Spleen (tissue), 11 donors: ENCODE results near the gene SMIM11. TPM values are rescaled to one million over a fixed set of nuclear protein-coding genes. Genes with fewer than 3 reads are reported as not detected.

Experiments
- DNase-seq: peaks from one replicate; pipeline ENCODE4 v3.0.0-alpha.2; 2020
- H3K27ac ChIP-seq, 8 donors: fragments of 200-600 bp; sonication (generic) in 7 of 8; 1 replicate in 4 of 8; 2 replicates in 4 of 8; pipeline versions ENCODE4 v1.5.0 to v1.8.0; 2016 to 2021; ENCODE audit warnings: inconsistent platforms in 4 of 8, mild to moderate bottlenecking in 4 of 8, moderate library complexity in 1 of 8
- H3K27me3 ChIP-seq, 7 donors: fragments of 200-600 bp; sonication (generic) in 6 of 7; replicated peaks in 1 of 7; 1 replicate in 4 of 7; 2 replicates in 3 of 7; pipeline versions ENCODE4 v1.5.0 to v1.8.0; 2016 to 2021; ENCODE audit warnings: inconsistent platforms in 3 of 7, mild to moderate bottlenecking in 1 of 7
- H3K36me3 ChIP-seq, 6 donors: fragments of 200-600 bp; sonication (generic) in 5 of 6; 1 replicate in 4 of 6; 2 replicates in 2 of 6; pipeline versions ENCODE4 v1.5.0 to v1.8.0; 2016 to 2021; ENCODE audit warnings: inconsistent platforms in 2 of 6
- H3K4me1 ChIP-seq, 6 donors: fragments of 200-600 bp; sonication (generic) in 5 of 6; 1 replicate in 3 of 6; 2 replicates in 3 of 6; pipeline versions ENCODE4 v1.5.0 to v1.8.0; 2016 to 2021; ENCODE audit warnings: inconsistent platforms in 3 of 6
- H3K4me3 ChIP-seq, 8 donors: fragments of 200-600 bp; sonication (generic) in 7 of 8; 1 replicate in 4 of 8; 2 replicates in 4 of 8; pipeline versions ENCODE4 v1.5.0 to v1.8.0; 2016 to 2021; ENCODE audit warnings: inconsistent platforms in 4 of 8, mild to moderate bottlenecking in 4 of 8, moderate library complexity in 2 of 8
- H3K9me3 ChIP-seq, 8 donors: fragments of 200-600 bp; sonication (generic) in 7 of 8; 1 replicate in 4 of 8; 2 replicates in 4 of 8; pipeline versions ENCODE4 v1.5.0 to v1.8.0; 2016 to 2021; ENCODE audit warnings: inconsistent platforms in 4 of 8
- CTCF ChIP-seq, 11 experiments: fragments of 200-600 bp in 7 of 11; fragments of 450-650 bp in 4 of 11; sonication (generic) in 4 of 11; IDR thresholded peaks in 8 of 11; conservative IDR thresholded peaks in 3 of 11; 1 replicate in 7 of 11; 2 replicates in 4 of 11; pipeline versions ENCODE4 v1.4.0 to v1.8.0; 2016 to 2021; ENCODE audit warnings: antibody characterized with exemption in 11 of 11, inconsistent platforms in 4 of 11, mild to moderate bottlenecking in 1 of 11
- POLR2A ChIP-seq, 3 donors: fragments of 450-650 bp; IDR thresholded peaks; one replicate each; pipeline ENCODE4 v1.5.1; 2017; ENCODE audit warnings: antibody characterized with exemption in 3 of 3, mild to moderate bottlenecking in 1 of 3
- POLR2AphosphoS5 ChIP-seq, 3 donors: sonication (generic); formaldehyde crosslinking; IDR thresholded peaks; one replicate each; pipeline ENCODE4 v1.5.1; 2017; ENCODE audit warnings: antibody characterized with exemption in 3 of 3
- WGBS, 5 donors: extraction: QIAGEN DNeasy Blood & Tissue Kit in 3 of 5; methylation state at CpG; one replicate each; pipeline versions ENCODE4 v1.1.5 to v1.1.7; 2013 to 2018; 5-methylcytosine and 5-hydroxymethylcytosine counted together
- intact Hi-C: fragments of 100-400 bp; cut with DNase I; formaldehyde crosslinking; loops from one replicate; pipeline ENCODE4 v1.15.0; 2023; ENCODE audit warnings: low total_unique reads
- polyA plus RNA-seq, 3 donors: library from polyadenylated mRNA; stranded (reverse); fragments of 200-250 nt; gene quantifications; one replicate each; pipeline ENCODE4 v1.2.1, GENCODE V29; 2013
- total RNA-seq, 7 donors: library from RNA; depleted of rRNA in 3 of 7; stranded (reverse); fragments of >200 nt in 3 of 7; fragmentation: NEBNext Ultra II Directional in 4 of 7; extraction: Animal tissue kit (Norgen Biotek cat#: 25700) in 4 of 7; gene quantifications; one replicate each; pipeline versions ENCODE4 v1.1.0 to v1.2.1, GENCODE V29; 2016 to 2021
- donor health status: healthy with polysubstance abuse.
- donor health status: DM: no; HTN: no; CAD: no; lungs with moderate emphysema.
- donor health status: DM: no; HTN: no; CAD: no.
- donor health status: Bipolar disorder and iron deficiency.
- donor health status: healthy.
- donor health status: DM: no; HTN: no; CAD: no.
- donor health status: DM: yes; HTN: yes; CAD: no.

The SMIM11 gene
- total and polyA plus RNA-seq, 10 donors: 3.7 to 18.9 (median 8.0) TPM

GRCh38 chr21:34337741-34338140, 37.6 kb upstream of the SMIM11 start:
- Histone ChIP-seq H3K4me3 (no peak overlapping the region), H3K27ac (no peak overlapping the region), H3K9me3 (no peaks in the 10 kb centered on the region), H3K4me1 (peaks cover 0 to 5% (median 0%) of the 10 kb centered on the region in 6 donors), H3K27me3 (no peaks in the 10 kb centered on the region), H3K36me3 (no peaks in the 10 kb centered on the region)
- TF ChIP-seq POLR2A (IDR thresholded peaks at IDR 0.05) (no peak), CTCF (IDR thresholded peaks at IDR 0.05 in 8 of 11, conservative IDR thresholded peaks at IDR 0.05 in 3 of 11) (no peak)
- WGBS, 5 donors: 25 to 62% (median 40%) methylated on average over 6 of the region's 6 CpGs
- intact Hi-C loops: no loop called here
- no peak for DNase-seq

- peaks cover 0 to 5% (median 0%) of the 10 kb centered on the region in 6 donors for H3K4me1 ChIP-seq
- WGBS, 5 donors: 91 to 99% (median 94%) methylated on average over 8 of the region's 8 CpGs
- intact Hi-C loops: no loop called here
- no peak for DNase-seq
- H3K36me3 ChIP-seq: no peaks in the 10 kb centered on the region
- TF ChIP-seq POLR2AphosphoS5 (IDR thresholded peaks at IDR 0.05) (no peak), POLR2A (IDR thresholded peaks at IDR 0.05) (no peak), CTCF (IDR thresholded peaks at IDR 0.05 in 8 of 11, conservative IDR thresholded peaks at IDR 0.05 in 3 of 11) (no peak)
- H3K27ac ChIP-seq: no peak overlapping the region
- no peaks in the 10 kb centered on the region for H3K27me3 ChIP-seq
- no peak overlapping the region for H3K4me3 ChIP-seq
- H3K9me3 ChIP-seq: no peaks in the 10 kb centered on the region
Measured at GRCh38 chr21:34338226-34338625, 37.1 kb upstream of the SMIM11 start.

GRCh38 chr21:34340061-34340460, 35.2 kb upstream of the SMIM11 start:
- peaks cover 0 to 5% (median 0%) of the 10 kb centered on the region in 6 donors for H3K4me1 ChIP-seq
- no peak overlapping the region for H3K4me3 ChIP-seq
- H3K27ac ChIP-seq: no peak overlapping the region
- no peak for TF ChIP-seq POLR2AphosphoS5 (IDR thresholded peaks at IDR 0.05)
- TF ChIP-seq CTCF (IDR thresholded peaks at IDR 0.05 in 8 of 11, conservative IDR thresholded peaks at IDR 0.05 in 3 of 11): no peak
- TF ChIP-seq POLR2A (IDR thresholded peaks at IDR 0.05): no peak
- no peak for DNase-seq
- intact Hi-C loops: no loop called here
- no peaks in the 10 kb centered on the region for H3K36me3 ChIP-seq
- H3K27me3 ChIP-seq: no peaks in the 10 kb centered on the region
- no peaks in the 10 kb centered on the region for H3K9me3 ChIP-seq
- 65 to 86% (median 80%) methylated on average over 3 of the region's 3 CpGs for WGBS, 5 donors

- intact Hi-C loops: no loop called here
- H3K27ac ChIP-seq: no peak overlapping the region
- TF ChIP-seq CTCF (IDR thresholded peaks at IDR 0.05 in 8 of 11, conservative IDR thresholded peaks at IDR 0.05 in 3 of 11) (no peak), POLR2A (IDR thresholded peaks at IDR 0.05) (no peak), POLR2AphosphoS5 (IDR thresholded peaks at IDR 0.05) (no peak)
- no peak for DNase-seq
- no peak overlapping the region for H3K4me3 ChIP-seq
- H3K9me3 ChIP-seq: no peaks in the 10 kb centered on the region
- no peaks in the 10 kb centered on the region for H3K36me3 ChIP-seq
- H3K4me1 ChIP-seq: no peaks in the 10 kb centered on the region
- no peaks in the 10 kb centered on the region for H3K27me3 ChIP-seq
- WGBS, 5 donors: 64 to 96% (median 78%) methylated on average over 4 to 5 of the region's 5 CpGs
Measured at GRCh38 chr21:34342476-34342875, 32.8 kb upstream of the SMIM11 start.
